ENCODE measurements around the gene STK17B.
A peak's percentile ranks its signal among the peaks of the same experiment; 100 is the strongest.
"Not testable (repeated sequence)": the region's sequence is repeated elsewhere in the genome, so short reads cannot be mapped to it uniquely, and the experiment has no call there.

The STK17B gene

GRCh38 chr2:196097864-196098660 is 73.3 kb downstream of the STK17B start:
- no peak for DNase-seq (ENCODE audit: low spot score)
- TF ChIP-seq CTCF (IDR thresholded peaks at IDR 0.05; ENCODE audit: poor library complexity, severe bottlenecking): no peak

GRCh38 chr2:196096982-196097745 is 74.2 kb downstream of the STK17B start:
- DNase-seq (ENCODE audit: low spot score): no peak
- no peak for TF ChIP-seq CTCF (IDR thresholded peaks at IDR 0.05; ENCODE audit: poor library complexity, severe bottlenecking)

More at GRCh38 chr2:196097864-196098660, 73.3 kb downstream of the STK17B start:
- no peaks in the 10 kb centered on the region for H3K9me3 ChIP-seq (ENCODE audit: severe bottlenecking)
- H3K27ac ChIP-seq (ENCODE audit: poor library complexity, severe bottlenecking): no peak overlapping the region
- H3K4me3 ChIP-seq (ENCODE audit: severe bottlenecking): no peak overlapping the region
- no peaks in the 10 kb centered on the region for H3K36me3 ChIP-seq (ENCODE audit: low read depth)
- no peaks in the 10 kb centered on the region for H3K27me3 ChIP-seq (ENCODE audit: insufficient read depth, poor library complexity, severe bottlenecking)
- no peak for ATAC-seq (ENCODE audit: low read depth)
- no peaks in the 10 kb centered on the region for H3K4me1 ChIP-seq (ENCODE audit: insufficient read depth, poor library complexity, severe bottlenecking)

GRCh38 chr2:196096264-196096663 is 75.1 kb downstream of the STK17B start:
- no peak overlapping the region for H3K27ac ChIP-seq (ENCODE audit: poor library complexity, severe bottlenecking)
- no peaks in the 10 kb centered on the region for H3K4me1 ChIP-seq (ENCODE audit: insufficient read depth, poor library complexity, severe bottlenecking)
- DNase-seq (ENCODE audit: low spot score): no peak
- H3K27me3 ChIP-seq (ENCODE audit: insufficient read depth, poor library complexity, severe bottlenecking): no peaks in the 10 kb centered on the region
- no peaks in the 10 kb centered on the region for H3K9me3 ChIP-seq (ENCODE audit: severe bottlenecking)
- TF ChIP-seq CTCF (IDR thresholded peaks at IDR 0.05; ENCODE audit: poor library complexity, severe bottlenecking): no peak
- no peak for ATAC-seq (ENCODE audit: low read depth)
- H3K4me3 ChIP-seq (ENCODE audit: severe bottlenecking): no peak overlapping the region
- no peaks in the 10 kb centered on the region for H3K36me3 ChIP-seq (ENCODE audit: low read depth)

More at GRCh38 chr2:196096982-196097745, 74.2 kb downstream of the STK17B start:
- Histone ChIP-seq H3K9me3 (ENCODE audit: severe bottlenecking) (no peaks in the 10 kb centered on the region), H3K36me3 (ENCODE audit: low read depth) (no peaks in the 10 kb centered on the region), H3K4me1 (ENCODE audit: insufficient read depth, poor library complexity, severe bottlenecking) (no peaks in the 10 kb centered on the region), H3K27ac (ENCODE audit: poor library complexity, severe bottlenecking) (no peak overlapping the region), H3K27me3 (ENCODE audit: insufficient read depth, poor library complexity, severe bottlenecking) (no peaks in the 10 kb centered on the region), H3K4me3 (ENCODE audit: severe bottlenecking) (no peak overlapping the region)
- no peak for ATAC-seq (ENCODE audit: low read depth)

- not testable (repeated sequence) for ATAC-seq (ENCODE audit: low read depth); H3K27me3 ChIP-seq (ENCODE audit: insufficient read depth, poor library complexity, severe bottlenecking); DNase-seq (ENCODE audit: low spot score); H3K4me3 ChIP-seq (ENCODE audit: severe bottlenecking); H3K9me3 ChIP-seq (ENCODE audit: severe bottlenecking); H3K4me1 ChIP-seq (ENCODE audit: insufficient read depth, poor library complexity, severe bottlenecking); H3K27ac ChIP-seq (ENCODE audit: poor library complexity, severe bottlenecking); H3K36me3 ChIP-seq (ENCODE audit: low read depth)
These were observed 81.9 kb downstream of the STK17B start for GRCh38 chr2:196089448-196089847.

GRCh38 chr2:196088203-196088602 is 83.2 kb downstream of the STK17B start:
- DNase-seq (ENCODE audit: low spot score) (no peak), ATAC-seq (ENCODE audit: low read depth) (peak; percentile 83)
- Histone ChIP-seq H3K4me1 (ENCODE audit: insufficient read depth, poor library complexity, severe bottlenecking) (peaks cover 3% of the 10 kb centered on the region), H3K9me3 (ENCODE audit: severe bottlenecking) (no peaks in the 10 kb centered on the region), H3K4me3 (ENCODE audit: severe bottlenecking) (no peak overlapping the region), H3K27me3 (ENCODE audit: insufficient read depth, poor library complexity, severe bottlenecking) (no peaks in the 10 kb centered on the region), H3K36me3 (ENCODE audit: low read depth) (no peaks in the 10 kb centered on the region), H3K27ac (ENCODE audit: poor library complexity, severe bottlenecking) (no peak overlapping the region)
- no peak for TF ChIP-seq CTCF (IDR thresholded peaks at IDR 0.05; ENCODE audit: poor library complexity, severe bottlenecking)

All from RWPE2 (cell line).